PC-9 (cell line): ENCODE data around the gene GGT1. TPM values are rescaled to one million over a fixed set of nuclear protein-coding genes. Genes with fewer than 3 reads are reported as not detected.
"Not testable (repeated sequence)": the region's sequence is repeated elsewhere in the genome, so short reads cannot be mapped to it uniquely, and the experiment has no call there.

Source experiments
- BruUV-seq: library from RNA; stranded (reverse); fragments of 400-500 nt; replicated peaks from 2 replicates; lab custom pipeline; 2021; lab: Mats Ljungman, UMichigan
- CTCF ChIA-PET: fragments of 300-600 bp; sonication (Branson Sonifier 250); formaldehyde crosslinking; loops from one replicate; lab custom pipeline; 2022; ENCODE audit warnings: antibody characterized with exemption; lab: Charles Lee
- POLR2A ChIA-PET: fragments of 300-600 bp; sonication (Branson Sonifier 250); formaldehyde crosslinking; loops from one replicate; lab custom pipeline; 2022; ENCODE audit warnings: antibody characterized with exemption; ENCODE audit not compliant: unreplicated experiment; lab: Charles Lee
- DNase-seq, 2 experiments: peaks; one replicate each; pipeline versions ENCODE4 v3.0.0 to v3.0.0-alpha.2; 2015 to 2022; ENCODE audit warnings: mixed read lengths in 1 of 2
- H2AFZ ChIP-seq: fragments of 200-600 bp; sonication (generic); 2 replicates; pipeline ENCODE4 v1.8.1; 2017; ENCODE audit warnings: antibody characterized with exemption
- H3F3A ChIP-seq: fragments of 200-600 bp; sonication (generic); 2 replicates; pipeline ENCODE4 v1.8.1; 2017; ENCODE audit warnings: antibody characterized with exemption, mild to moderate bottlenecking, low read depth; ENCODE audit not compliant: insufficient read depth
- H3K27ac ChIP-seq: fragments of 200-600 bp; sonication (generic); 2 replicates; pipeline ENCODE4 v1.6.1; 2016; ENCODE audit warnings: mixed run types
- H3K27me3 ChIP-seq: fragments of 200-600 bp; sonication (generic); 2 replicates; pipeline ENCODE4 v1.6.1; 2016; ENCODE audit warnings: low read depth, mixed run types; ENCODE audit not compliant: insufficient read depth
- H3K36me3 ChIP-seq: fragments of 200-600 bp; sonication (generic); 2 replicates; pipeline ENCODE4 v1.6.1; 2016; ENCODE audit warnings: low read depth, mixed run types
- H3K4me1 ChIP-seq: fragments of 200-600 bp; sonication (generic); replicated peaks from 2 replicates; pipeline ENCODE4 v1.6.1; 2016; ENCODE audit warnings: mixed run types; ENCODE audit not compliant: insufficient read depth
- H3K4me2 ChIP-seq: fragments of 200-600 bp; sonication (generic); 2 replicates; pipeline ENCODE4 v1.6.1; 2017; ENCODE audit warnings: mixed run types
- H3K4me3 ChIP-seq: fragments of 200-600 bp; sonication (generic); 2 replicates; pipeline ENCODE4 v1.6.1; 2016; ENCODE audit warnings: mixed run types
- H3K79me2 ChIP-seq: fragments of 200-600 bp; sonication (generic); 2 replicates; pipeline ENCODE4 v1.6.1; 2017; ENCODE audit warnings: low read depth, mixed run types
- H3K9me2 ChIP-seq: fragments of 200-600 bp; sonication (generic); 2 replicates; pipeline ENCODE4 v1.8.1; 2017; ENCODE audit warnings: mild to moderate bottlenecking; ENCODE audit not compliant: insufficient read depth
- H3K9me3 ChIP-seq: fragments of 200-600 bp; sonication (generic); 2 replicates; pipeline ENCODE4 v1.8.1; 2016; ENCODE audit warnings: low read depth; ENCODE audit not compliant: insufficient read depth
- H4K20me1 ChIP-seq: fragments of 200-600 bp; sonication (generic); 2 replicates; pipeline ENCODE4 v1.8.1; 2017; ENCODE audit not compliant: insufficient read depth
- intact Hi-C: fragments of 100-400 bp; cut with micrococcal nuclease; formaldehyde crosslinking; loops from one replicate; pipeline ENCODE4 v1.10.0; 2022; ENCODE audit not compliant: unreplicated experiment
- total RNA-seq: library from RNA; stranded (reverse); gene quantifications from 2 replicates; pipeline ENCODE4 v1.2.3, GENCODE V29; 2021

Gene GGT1
- total RNA-seq, 1 experiment from 2014 or later: 7.4 TPM

GRCh38 chr22:24609888-24610287 lies 6.9 kb downstream of the GGT1 start:
- BruUV-seq, H3K36me3 ChIP-seq, CTCF ChIA-PET, H3K4me2 ChIP-seq, H2AFZ ChIP-seq, H3F3A ChIP-seq, H3K4me1 ChIP-seq, intact Hi-C loops, DNase-seq, H3K79me2 ChIP-seq, H3K4me3 ChIP-seq, POLR2A ChIA-PET, H3K27me3 ChIP-seq, H3K9me3 ChIP-seq, H3K9me2 ChIP-seq, H4K20me1 ChIP-seq, H3K27ac ChIP-seq: not testable (repeated sequence)

DNA sequence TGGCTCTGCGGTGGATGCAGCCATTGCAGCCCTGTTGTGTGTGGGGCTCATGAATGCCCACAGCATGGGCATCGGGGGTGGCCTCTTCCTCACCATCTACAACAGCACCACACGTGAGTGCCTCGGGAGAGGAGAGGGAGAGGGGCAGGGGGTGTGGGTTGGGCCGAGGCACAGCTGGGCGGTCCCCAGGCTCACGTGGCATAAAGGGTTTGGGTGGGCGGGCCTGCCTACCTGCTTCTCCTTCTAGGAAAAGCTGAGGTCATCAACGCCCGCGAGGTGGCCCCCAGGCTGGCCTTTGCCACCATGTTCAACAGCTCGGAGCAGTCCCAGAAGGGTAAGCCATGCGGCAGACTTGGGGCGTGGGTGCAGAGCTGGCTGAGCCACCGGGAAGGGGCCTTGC lies 11.8 kb downstream of the GGT1 start:
- H3K9me3 ChIP-seq, BruUV-seq, H3F3A ChIP-seq, H3K36me3 ChIP-seq, H3K4me1 ChIP-seq, intact Hi-C loops, H3K27me3 ChIP-seq, H4K20me1 ChIP-seq, H3K79me2 ChIP-seq, POLR2A ChIA-PET, H3K27ac ChIP-seq, DNase-seq, CTCF ChIA-PET, H3K9me2 ChIP-seq, H2AFZ ChIP-seq, H3K4me2 ChIP-seq, H3K4me3 ChIP-seq: not testable (repeated sequence)

- POLR2A ChIA-PET, intact Hi-C loops, H3K9me3 ChIP-seq: not testable (repeated sequence)
Measured at GRCh38 chr22:24621244-24621643, 18.3 kb downstream of the GGT1 start.

DNA sequence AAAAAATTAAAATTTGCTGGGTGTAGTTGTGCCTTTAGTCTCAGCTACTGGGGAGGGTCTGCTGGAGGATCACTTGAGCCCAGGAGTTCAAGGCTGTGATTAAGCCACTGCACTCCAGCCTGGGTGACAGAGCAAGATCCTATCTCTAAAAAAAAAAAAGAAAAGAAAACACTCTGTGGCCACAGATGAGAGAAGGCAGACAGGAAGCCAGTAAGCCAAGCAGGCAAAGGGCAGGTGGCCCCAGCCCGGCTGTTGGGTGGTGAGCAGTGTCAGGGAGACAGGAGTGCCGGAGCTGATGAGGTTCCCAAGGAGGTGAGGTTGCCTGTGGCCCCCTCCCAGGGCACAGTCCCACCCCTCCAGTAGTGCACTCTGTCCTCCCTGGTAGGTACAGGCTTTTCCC lies 19.6 kb downstream of the GGT1 start:
- BruUV-seq, H3K4me1 ChIP-seq, H3K36me3 ChIP-seq, POLR2A ChIA-PET, H3K27ac ChIP-seq, H4K20me1 ChIP-seq, H3K4me3 ChIP-seq, H3K27me3 ChIP-seq, H3K4me2 ChIP-seq, intact Hi-C loops, CTCF ChIA-PET, H3F3A ChIP-seq, H3K79me2 ChIP-seq, H3K9me3 ChIP-seq, H2AFZ ChIP-seq, DNase-seq, H3K9me2 ChIP-seq: not testable (repeated sequence)

More at GRCh38 chr22:24621244-24621643, 18.3 kb downstream of the GGT1 start:
- H3K4me2 ChIP-seq, H3F3A ChIP-seq, CTCF ChIA-PET, H3K27ac ChIP-seq, H4K20me1 ChIP-seq, DNase-seq, H3K4me3 ChIP-seq, H3K36me3 ChIP-seq, H2AFZ ChIP-seq, H3K27me3 ChIP-seq, H3K4me1 ChIP-seq, BruUV-seq, H3K79me2 ChIP-seq, H3K9me2 ChIP-seq: not testable (repeated sequence)

- H3K9me2 ChIP-seq, H3K4me2 ChIP-seq, H3K4me3 ChIP-seq, H4K20me1 ChIP-seq, H3K27me3 ChIP-seq, H3F3A ChIP-seq, H2AFZ ChIP-seq, POLR2A ChIA-PET, DNase-seq, intact Hi-C loops, BruUV-seq, H3K9me3 ChIP-seq, CTCF ChIA-PET, H3K36me3 ChIP-seq, H3K79me2 ChIP-seq, H3K27ac ChIP-seq, H3K4me1 ChIP-seq: not testable (repeated sequence)
Measured at GRCh38 chr22:24627911-24628310, 24.9 kb downstream of the GGT1 start.
